ENCODE results near the gene COLQ. TPM values are rescaled to one million over a fixed set of nuclear protein-coding genes. Genes with fewer than 3 reads are reported as not detected.

The COLQ gene
- polyA plus RNA-seq, 1 donor (not counting 4 experiments of a cell fraction or from before 2014, with no cell fraction given): 0.35 TPM

- H4K20me1 ChIP-seq (ENCODE audit: control insufficient read depth, extremely low read depth, insufficient read depth, low read length): no peaks in the 10 kb centered on the region
- no peak overlapping the region for H3K27ac ChIP-seq (ENCODE audit: control insufficient read depth, insufficient read depth, low read length)
- H2AFZ ChIP-seq (ENCODE audit: control insufficient read depth, low read length): no peak overlapping the region
- H3K4me3 ChIP-seq (ENCODE audit: control insufficient read depth in 2 of 3, extremely low read depth in 1 of 3, insufficient read depth in 2 of 3, low read depth in 1 of 3, low read length in 3 of 3): no peak overlapping the region
- H3K9me1 ChIP-seq (ENCODE audit: control insufficient read depth, extremely low read depth, insufficient read depth, low read length): no peaks in the 10 kb centered on the region
- peaks cover 2 to 11% of the 10 kb centered on the region in 2 experiments for H3K36me3 ChIP-seq (ENCODE audit: control insufficient read depth in 2 of 2, extremely low read depth in 1 of 2, insufficient read depth in 2 of 2, low read length in 2 of 2)
- H3K4me2 ChIP-seq (ENCODE audit: control insufficient read depth, extremely low read depth, insufficient read depth, low read depth, low read length): no peak overlapping the region
- no peaks in the 10 kb centered on the region for H3K27me3 ChIP-seq (ENCODE audit: control insufficient read depth, extremely low read depth, insufficient read depth, low read length)
- TF ChIP-seq CTCF (optimal IDR thresholded peaks at IDR 0.05 in 1 of 3, IDR thresholded peaks at IDR 0.05 in 1 of 3, conservative IDR thresholded peaks at IDR 0.05 in 1 of 3; ENCODE audit: extremely low read depth in 1 of 3, insufficient read depth in 2 of 3, low read length in 3 of 3): no peak
- no peak for TF ChIP-seq EZH2 (IDR thresholded peaks at IDR 0.05; ENCODE audit: low read length)
- H3K4me1 ChIP-seq (ENCODE audit: control insufficient read depth, extremely low read depth, insufficient read depth, low read length): no peaks in the 10 kb centered on the region
- no peak overlapping the region for H3K9ac ChIP-seq (ENCODE audit: control insufficient read depth, extremely low read depth, insufficient read depth, low read length)
- dilution Hi-C loops (cut with MboI; ENCODE audit: extremely low pct_ligation_motif_present, low sequenced_read_pairs): no loop called here
- FAIRE-seq (no peak), DNase-seq (ENCODE audit: low read depth, low spot score) (no peak)
- H3K79me2 ChIP-seq (ENCODE audit: control insufficient read depth, insufficient read depth, low read length): no peaks in the 10 kb centered on the region
- no peaks in the 10 kb centered on the region for H3K9me3 ChIP-seq (ENCODE audit: control insufficient read depth, low read depth, low read length)
These were observed 112.3 kb downstream of the COLQ start for GRCh38 chr3:15409239-15409638.

GRCh38 chr3:15405448-15406050 is 116.0 kb downstream of the COLQ start:
- no peak overlapping the region for H3K4me2 ChIP-seq (ENCODE audit: control insufficient read depth, extremely low read depth, insufficient read depth, low read depth, low read length)
- no peaks in the 10 kb centered on the region for H3K36me3 ChIP-seq (ENCODE audit: control insufficient read depth in 2 of 2, extremely low read depth in 1 of 2, insufficient read depth in 2 of 2, low read length in 2 of 2)
- FAIRE-seq (no peak), DNase-seq (ENCODE audit: low read depth, low spot score) (no peak)
- no peaks in the 10 kb centered on the region for H3K4me1 ChIP-seq (ENCODE audit: control insufficient read depth, extremely low read depth, insufficient read depth, low read length)
- no peaks in the 10 kb centered on the region for H3K27me3 ChIP-seq (ENCODE audit: control insufficient read depth, extremely low read depth, insufficient read depth, low read length)
- no peak overlapping the region for H3K9ac ChIP-seq (ENCODE audit: control insufficient read depth, extremely low read depth, insufficient read depth, low read length)
- no peak overlapping the region for H2AFZ ChIP-seq (ENCODE audit: control insufficient read depth, low read length)
- TF ChIP-seq CTCF (optimal IDR thresholded peaks at IDR 0.05 in 1 of 3, IDR thresholded peaks at IDR 0.05 in 1 of 3, conservative IDR thresholded peaks at IDR 0.05 in 1 of 3; ENCODE audit: extremely low read depth in 1 of 3, insufficient read depth in 2 of 3, low read length in 3 of 3): peak in 2 of 3 experiments; percentile 37 to 49
- TF ChIP-seq EZH2 (IDR thresholded peaks at IDR 0.05; ENCODE audit: low read length): no peak
- no peaks in the 10 kb centered on the region for H4K20me1 ChIP-seq (ENCODE audit: control insufficient read depth, extremely low read depth, insufficient read depth, low read length)
- H3K9me1 ChIP-seq (ENCODE audit: control insufficient read depth, extremely low read depth, insufficient read depth, low read length): no peaks in the 10 kb centered on the region
- dilution Hi-C loops (cut with MboI; ENCODE audit: extremely low pct_ligation_motif_present, low sequenced_read_pairs): no loop called here
- no peaks in the 10 kb centered on the region for H3K79me2 ChIP-seq (ENCODE audit: control insufficient read depth, insufficient read depth, low read length)
- H3K27ac ChIP-seq (ENCODE audit: control insufficient read depth, insufficient read depth, low read length): no peak overlapping the region
- H3K9me3 ChIP-seq (ENCODE audit: control insufficient read depth, low read depth, low read length): no peaks in the 10 kb centered on the region
- H3K4me3 ChIP-seq (ENCODE audit: control insufficient read depth in 2 of 3, extremely low read depth in 1 of 3, insufficient read depth in 2 of 3, low read depth in 1 of 3, low read length in 3 of 3): no peak overlapping the region

Data from keratinocyte (primary cell).